ENCODE data around the gene ZNF318.
"Not testable (repeated sequence)": the region's sequence is repeated elsewhere in the genome, so short reads cannot be mapped to it uniquely, and the experiment has no call there.

The ZNF318 gene

GRCh38 chr6:43389730-43390295, 20.4 kb upstream of the ZNF318 start:
- no peak for DNase-seq (ENCODE audit: low read depth in 2 of 2)

GRCh38 chr6:43386492-43386891, 17.0 kb upstream of the ZNF318 start:
- DNase-seq (ENCODE audit: low read depth in 2 of 2): no peak

DNA sequence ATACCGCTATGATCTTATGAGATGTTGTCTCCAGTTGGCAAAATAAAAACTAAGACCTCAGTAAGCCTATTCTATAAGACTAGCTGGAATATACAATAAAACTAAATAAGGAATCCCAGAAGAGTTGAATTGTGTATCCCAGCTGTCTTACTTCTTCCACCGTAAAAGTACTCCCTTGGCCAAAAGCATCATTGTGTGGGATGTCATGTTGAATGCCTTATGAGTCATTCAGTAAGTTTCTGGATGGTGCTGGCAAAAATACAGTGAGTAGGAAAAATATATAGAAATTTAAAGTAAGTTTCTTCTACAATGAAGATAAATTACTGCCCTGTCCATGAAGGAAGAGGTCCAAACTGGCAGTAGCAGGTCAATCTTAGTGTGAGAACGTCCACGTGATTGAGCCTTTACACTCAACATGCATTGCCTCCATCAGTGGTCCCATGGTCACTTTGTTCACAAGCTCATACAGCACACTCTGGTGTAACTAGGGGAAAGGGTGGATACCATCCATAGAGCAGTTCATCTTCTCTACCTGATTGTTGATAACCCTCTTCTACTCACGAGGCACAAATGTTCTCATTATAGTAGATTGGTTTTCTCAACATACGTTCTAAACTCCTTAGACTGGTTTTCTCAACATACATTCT, 13.7 kb upstream of the ZNF318 start:
- DNase-seq (ENCODE audit: low read depth in 2 of 2): no peak

GRCh38 chr6:43380858-43381257, 11.4 kb upstream of the ZNF318 start:
- not testable (repeated sequence) for DNase-seq (ENCODE audit: low read depth in 2 of 2)

- DNase-seq (ENCODE audit: low read depth in 2 of 2): no peak
These were observed 9.2 kb upstream of the ZNF318 start for GRCh38 chr6:43378631-43379030.

DNA sequence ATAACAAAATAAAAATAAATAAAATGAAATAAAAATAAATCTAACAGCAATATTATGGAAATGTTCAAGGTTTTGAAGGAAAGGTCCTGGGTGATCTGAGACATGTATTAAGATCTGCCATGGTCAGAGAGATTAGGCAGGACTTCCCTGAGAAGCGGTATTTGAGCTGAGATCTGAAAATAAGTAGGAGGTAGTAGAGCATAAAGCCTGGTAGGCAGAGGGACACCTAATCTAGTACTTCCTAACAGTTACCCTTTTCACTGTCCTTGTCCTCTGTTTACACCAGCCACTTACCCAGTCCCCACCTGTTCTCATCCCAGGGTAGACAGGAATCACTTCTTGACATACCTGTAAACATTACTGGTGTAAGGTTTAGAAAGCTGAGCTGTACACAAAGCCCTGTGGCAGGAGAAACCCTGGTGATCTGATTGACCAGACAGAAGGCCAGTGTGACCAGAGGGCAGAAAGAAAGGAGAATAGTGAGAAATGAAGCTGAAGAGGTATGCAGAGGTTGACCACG, 8.3 kb upstream of the ZNF318 start:
- DNase-seq (ENCODE audit: low read depth in 2 of 2): no peak

- DNase-seq (ENCODE audit: low read depth in 2 of 2): no peak
These were observed 7.1 kb upstream of the ZNF318 start for GRCh38 chr6:43376551-43376981.

GRCh38 chr6:43375693-43376092, 6.2 kb upstream of the ZNF318 start:
- DNase-seq (ENCODE audit: low read depth in 2 of 2): no peak

- no peak for DNase-seq (ENCODE audit: low read depth in 2 of 2)
These were observed 3.9 kb upstream of the ZNF318 start for GRCh38 chr6:43373252-43373875.

DNA sequence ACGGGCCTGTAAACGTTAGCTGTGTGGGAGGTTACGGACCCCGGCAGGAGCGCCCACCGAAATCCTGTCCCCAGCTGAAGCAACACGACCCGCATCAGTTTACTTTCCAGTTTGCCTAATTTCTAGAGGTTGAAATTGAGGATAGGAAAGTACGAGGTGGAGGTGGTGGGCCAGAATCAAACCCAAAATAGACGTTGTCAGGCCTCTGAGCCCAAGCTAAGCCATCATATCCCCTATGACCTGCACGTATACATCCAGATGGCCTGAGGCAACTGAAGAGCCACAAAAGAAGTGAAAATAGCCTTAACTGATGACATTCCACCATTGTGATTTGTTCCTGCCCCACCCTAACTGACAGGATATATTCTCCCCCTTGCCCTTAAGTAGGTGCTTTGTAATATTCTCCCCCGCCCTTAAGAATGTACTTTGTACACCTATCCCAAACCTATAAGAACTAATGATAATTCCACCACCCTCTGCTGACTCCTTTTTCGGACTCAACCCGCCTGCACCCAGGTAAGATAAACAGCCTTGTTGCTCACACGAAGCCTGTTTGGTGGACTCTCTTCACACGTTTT, 645 bp upstream of the ZNF318 start:
- DNase-seq (ENCODE audit: low read depth in 2 of 2): not testable (repeated sequence)

GRCh38 chr6:43368259-43369160, 937 bp downstream of the ZNF318 start:
- DNase-seq (ENCODE audit: low read depth in 2 of 2): no peak

GRCh38 chr6:43367245-43367984, 2.0 kb downstream of the ZNF318 start:
- DNase-seq (ENCODE audit: low read depth in 2 of 2): no peak

GRCh38 chr6:43361269-43361668, 8.2 kb downstream of the ZNF318 start:
- no peak for DNase-seq (ENCODE audit: low read depth in 2 of 2)

- no peak for DNase-seq (ENCODE audit: low read depth in 2 of 2)
These were observed 9.6 kb downstream of the ZNF318 start for GRCh38 chr6:43359831-43360230.

DNA sequence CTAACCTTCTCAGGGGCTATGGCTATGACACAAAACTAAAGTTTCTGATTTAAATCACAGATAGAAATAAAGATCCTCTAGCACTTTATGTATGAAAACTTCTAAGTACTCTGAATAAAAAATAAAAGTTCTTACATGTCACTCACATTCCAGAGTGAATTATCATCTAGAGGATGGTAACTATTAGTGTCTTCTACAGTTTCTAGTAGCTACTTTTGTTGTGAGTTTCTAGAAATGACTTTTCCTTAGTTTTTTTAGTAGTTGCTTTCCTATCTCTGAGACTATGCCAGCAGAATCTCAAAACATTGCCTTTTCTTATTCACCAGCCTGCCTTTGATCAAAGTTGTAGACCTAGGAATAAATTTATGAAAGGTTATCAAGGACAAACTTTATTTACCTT, 10.1 kb downstream of the ZNF318 start:
- DNase-seq (ENCODE audit: low read depth in 2 of 2): no peak

DNA sequence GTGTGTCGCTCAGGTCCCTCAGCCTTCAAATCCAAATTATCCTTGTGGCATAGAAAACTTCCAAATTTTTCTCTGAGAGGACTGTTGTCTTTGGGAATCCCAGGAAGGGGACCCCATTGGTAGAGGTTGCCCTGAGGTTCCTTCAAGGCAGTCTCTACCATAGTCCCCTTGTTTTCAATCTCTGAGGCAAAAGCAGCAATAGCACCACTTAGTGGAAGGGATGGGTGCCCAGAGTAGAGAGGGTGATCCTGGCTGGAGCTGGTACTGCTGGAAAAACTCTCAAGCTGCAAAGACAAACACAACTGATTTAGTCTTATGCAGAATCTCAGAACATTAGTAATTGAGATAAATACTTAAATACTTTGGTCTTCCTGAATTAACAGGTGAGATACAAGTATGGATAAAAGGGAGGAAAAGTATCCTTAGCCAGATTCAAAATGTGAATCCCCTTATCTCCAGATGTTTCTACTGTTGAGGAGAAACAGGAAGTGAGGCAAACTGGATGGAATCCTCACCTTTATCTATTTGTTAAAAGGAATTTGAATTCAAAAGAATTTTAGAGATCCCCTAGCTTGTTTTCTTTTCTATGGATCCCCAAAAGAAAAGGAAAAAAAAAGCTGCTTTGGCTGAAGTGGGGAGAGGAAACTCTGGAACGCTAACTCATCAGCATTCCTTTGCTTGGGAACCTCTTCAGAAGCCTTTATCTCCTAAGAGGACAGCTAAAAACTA, 13.4 kb downstream of the ZNF318 start:
- DNase-seq (ENCODE audit: low read depth in 2 of 2): no peak

- DNase-seq (ENCODE audit: low read depth in 2 of 2): not testable (repeated sequence)
These were observed 17.5 kb downstream of the ZNF318 start for GRCh38 chr6:43351951-43352350.

DNA sequence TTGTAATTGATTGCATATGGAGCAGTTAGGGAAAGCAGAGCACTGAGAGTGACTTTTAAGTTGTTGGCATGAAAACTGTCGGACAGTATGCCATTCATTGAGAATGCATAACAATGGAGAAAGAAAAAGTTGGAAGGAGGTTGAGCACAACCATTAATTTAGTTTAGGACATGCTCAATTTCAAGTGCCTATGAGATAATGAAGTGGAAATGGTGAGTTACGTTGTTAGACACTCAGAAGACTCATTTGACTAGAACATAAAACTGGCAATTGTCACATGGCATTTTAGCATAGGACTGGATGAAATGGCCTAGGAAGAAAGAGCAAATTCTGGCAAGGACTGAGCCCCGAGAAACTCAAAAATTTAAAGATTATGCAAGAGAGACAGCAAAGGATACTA, 22.0 kb downstream of the ZNF318 start:
- no peak for DNase-seq (ENCODE audit: low read depth in 2 of 2)

DNA sequence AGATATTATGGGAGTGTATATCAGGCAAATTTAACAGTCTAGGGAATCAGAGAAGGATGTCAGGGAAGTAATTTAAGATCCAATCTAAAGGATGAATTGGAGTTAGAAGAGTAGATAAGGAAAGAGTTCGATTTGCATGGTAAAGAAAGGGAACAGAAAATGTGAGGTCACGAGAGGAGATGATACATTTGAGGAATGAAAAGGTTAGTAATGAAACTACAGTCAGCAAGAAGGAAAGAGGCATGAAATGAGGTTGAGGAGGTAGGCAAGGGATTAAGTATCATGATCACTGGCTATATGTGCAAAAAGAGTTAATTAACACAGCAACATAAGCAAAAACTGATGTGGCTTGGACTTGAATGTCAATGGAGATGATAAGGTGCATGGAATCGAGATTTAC, 22.4 kb downstream of the ZNF318 start:
- DNase-seq (ENCODE audit: low read depth in 2 of 2): no peak

DNA sequence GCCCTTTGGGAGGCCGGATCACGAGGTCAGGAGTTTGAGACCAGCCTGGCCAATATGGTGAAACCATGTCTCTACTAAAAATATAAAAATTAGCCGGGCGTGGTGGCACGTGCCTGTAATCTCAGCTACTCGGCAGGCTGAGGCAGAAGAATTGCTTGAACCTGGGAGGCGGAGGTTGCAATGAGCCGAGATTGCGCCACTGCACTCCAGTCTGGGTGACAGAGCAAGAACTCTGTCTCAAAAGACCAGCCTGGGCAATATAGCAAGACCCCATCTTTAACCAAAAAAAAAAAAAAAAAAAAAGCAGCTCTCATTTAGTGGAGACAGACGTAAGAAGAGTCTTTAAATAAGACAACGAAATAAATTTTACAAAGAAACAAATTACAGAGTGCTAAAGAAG, 23.2 kb downstream of the ZNF318 start:
- not testable (repeated sequence) for DNase-seq (ENCODE audit: low read depth in 2 of 2)
